HFF-Myc (cell line): Measurements from ENCODE around the gene TMEM19.
A peak's percentile ranks its signal among the peaks of the same experiment; 100 is the strongest.

Experiments used
- DNase-seq: peaks from one replicate; pipeline ENCODE4 v3.0.0-alpha.2; 2011; ENCODE audit warnings: low read depth; ENCODE audit errors: extremely low read depth
- H3K4me3 ChIP-seq: replicated peaks from 2 replicates; pipeline ENCODE4 v1.5.1; 2011; ENCODE audit warnings: low read depth, mild to moderate bottlenecking, control low read depth, low read length
- TF ChIP-seq, protein P1 (sequence below): IDR thresholded peaks from 2 replicates; pipeline ENCODE4 v1.5.1; 2012; ENCODE audit warnings: mild to moderate bottlenecking, low read depth, low read length, control low read depth; ENCODE audit errors: missing control alignments

Gene TMEM19

DNA sequence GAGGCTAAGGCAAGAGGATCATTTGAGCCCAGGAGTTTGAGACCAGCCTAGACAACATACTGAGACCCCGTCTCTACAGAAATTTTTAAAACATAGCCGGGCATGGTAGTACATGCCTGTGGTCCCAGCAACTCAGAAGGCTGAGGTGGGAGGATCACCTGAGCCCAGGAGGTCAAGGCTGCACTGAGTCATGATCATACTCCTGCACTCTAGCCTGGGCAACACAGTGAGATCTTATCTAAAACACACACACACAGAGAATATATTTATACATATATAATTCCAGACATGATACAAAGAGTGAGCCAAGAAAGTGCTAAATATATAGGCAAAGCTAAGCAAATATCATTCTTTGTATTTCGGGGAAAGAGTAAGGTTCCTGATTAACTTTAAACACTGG is 31.7 kb upstream of the TMEM19 start:
- TF ChIP-seq, protein P1, sequence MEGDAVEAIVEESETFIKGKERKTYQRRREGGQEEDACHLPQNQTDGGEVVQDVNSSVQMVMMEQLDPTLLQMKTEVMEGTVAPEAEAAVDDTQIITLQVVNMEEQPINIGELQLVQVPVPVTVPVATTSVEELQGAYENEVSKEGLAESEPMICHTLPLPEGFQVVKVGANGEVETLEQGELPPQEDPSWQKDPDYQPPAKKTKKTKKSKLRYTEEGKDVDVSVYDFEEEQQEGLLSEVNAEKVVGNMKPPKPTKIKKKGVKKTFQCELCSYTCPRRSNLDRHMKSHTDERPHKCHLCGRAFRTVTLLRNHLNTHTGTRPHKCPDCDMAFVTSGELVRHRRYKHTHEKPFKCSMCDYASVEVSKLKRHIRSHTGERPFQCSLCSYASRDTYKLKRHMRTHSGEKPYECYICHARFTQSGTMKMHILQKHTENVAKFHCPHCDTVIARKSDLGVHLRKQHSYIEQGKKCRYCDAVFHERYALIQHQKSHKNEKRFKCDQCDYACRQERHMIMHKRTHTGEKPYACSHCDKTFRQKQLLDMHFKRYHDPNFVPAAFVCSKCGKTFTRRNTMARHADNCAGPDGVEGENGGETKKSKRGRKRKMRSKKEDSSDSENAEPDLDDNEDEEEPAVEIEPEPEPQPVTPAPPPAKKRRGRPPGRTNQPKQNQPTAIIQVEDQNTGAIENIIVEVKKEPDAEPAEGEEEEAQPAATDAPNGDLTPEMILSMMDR, result no peak
- no peak overlapping the region for H3K4me3 ChIP-seq
- DNase-seq, result no peak

DNA sequence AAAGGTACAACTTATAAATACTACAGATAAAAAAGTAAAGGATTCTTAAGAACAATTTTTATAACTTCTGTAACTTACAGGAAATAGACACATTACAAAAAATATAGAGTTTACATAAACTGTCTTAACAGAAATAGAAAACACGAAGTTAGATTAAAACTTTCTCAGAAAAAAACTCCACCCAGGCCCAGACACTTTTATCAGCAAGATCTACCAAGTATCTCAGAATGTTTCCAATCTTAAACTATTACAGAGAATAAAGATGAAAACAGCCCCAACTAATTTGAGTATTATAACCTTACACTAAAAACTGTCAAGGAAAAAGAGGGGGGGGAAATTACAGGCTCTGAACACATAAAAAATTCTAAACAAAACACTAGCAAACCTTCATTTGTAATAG is 30.4 kb upstream of the TMEM19 start:
- TF ChIP-seq, protein P1, result no peak
- no peak overlapping the region for H3K4me3 ChIP-seq
- no peak for DNase-seq

DNA sequence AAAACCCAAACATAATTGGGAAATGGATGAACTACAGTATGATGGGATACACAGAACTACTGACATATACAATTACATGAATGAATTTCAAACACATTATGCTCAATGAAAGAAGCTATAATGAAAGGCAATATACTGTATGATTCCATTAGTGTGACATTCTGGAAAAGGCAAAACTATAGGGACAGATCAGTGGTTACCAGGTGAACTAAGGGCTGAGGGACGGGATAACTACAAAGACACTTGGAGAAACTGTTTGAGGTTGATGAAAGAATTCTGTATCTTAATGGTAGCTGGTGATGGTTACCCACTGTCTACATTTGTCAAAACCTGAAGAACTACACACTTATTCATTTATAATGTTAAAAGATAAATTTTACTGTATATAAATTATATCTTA is 30.0 kb upstream of the TMEM19 start:
- no peak for DNase-seq
- TF ChIP-seq, protein P1, result no peak
- no peak overlapping the region for H3K4me3 ChIP-seq

DNA sequence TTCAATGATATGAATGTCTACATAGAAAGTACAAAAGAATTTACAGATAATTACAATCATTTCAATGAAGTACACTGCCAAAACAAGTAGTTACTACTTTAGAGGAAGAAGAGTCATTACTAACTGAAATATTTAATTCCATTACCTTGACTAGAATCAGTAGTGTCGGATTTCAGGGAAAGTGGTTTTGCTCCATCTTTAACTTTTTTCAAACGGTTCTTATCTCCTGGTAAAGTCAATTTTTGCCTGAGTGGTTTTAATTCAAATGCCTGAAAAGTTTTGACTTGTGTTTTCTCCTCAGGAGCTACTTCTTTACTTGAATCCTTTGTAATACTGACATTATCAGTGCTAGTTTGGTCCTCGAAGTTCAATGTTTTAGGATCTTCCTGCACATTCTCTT is 29.1 kb upstream of the TMEM19 start:
- H3K4me3 ChIP-seq, result no peak overlapping the region
- DNase-seq, result no peak
- TF ChIP-seq, protein P1, result no peak

DNA sequence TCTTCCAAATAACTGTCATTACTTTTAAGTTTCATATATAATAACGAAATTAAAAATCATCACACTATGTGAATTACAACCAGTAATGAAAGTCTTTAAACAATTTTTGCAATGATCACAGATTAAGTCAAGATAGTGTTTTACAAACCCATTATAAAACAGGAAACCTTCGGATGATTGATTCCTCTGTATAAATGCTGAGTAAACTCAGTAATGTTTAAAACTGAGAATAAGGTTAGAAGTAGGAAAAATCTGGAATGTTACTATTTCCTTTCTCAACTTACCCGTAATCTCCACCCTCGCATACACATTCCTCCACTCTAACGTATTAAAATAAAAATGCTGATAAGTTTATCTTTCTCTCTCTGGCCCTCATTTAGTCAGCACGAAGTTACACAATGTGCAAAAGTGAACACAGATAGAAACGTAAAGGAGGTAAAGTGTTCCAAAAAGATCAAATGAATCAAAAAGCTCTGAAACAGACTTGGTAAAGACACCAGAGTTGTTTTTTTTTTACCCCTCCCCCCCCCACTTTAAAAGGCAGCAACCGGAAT is 23.8 kb upstream of the TMEM19 start:
- TF ChIP-seq, protein P1, result no peak
- H3K4me3 ChIP-seq, result peak overlapping the region; percentile 84
- DNase-seq, result no peak

GRCh38 chr12:71662849-71663560 is 22.9 kb upstream of the TMEM19 start:
- peak overlapping the region; percentile 84 for H3K4me3 ChIP-seq
- peak; percentile 9 for DNase-seq

More at GRCh38 chr12:71662849-71663560, 22.9 kb upstream of the TMEM19 start:
- TF ChIP-seq, protein P1, result no peak
